ENCODE measurements around the gene KRT9. TPM values are rescaled to one million over a fixed set of nuclear protein-coding genes. Genes with fewer than 3 reads are reported as not detected.
"Not testable (repeated sequence)": the region's sequence is repeated elsewhere in the genome, so short reads cannot be mapped to it uniquely, and the experiment has no call there.

KRT9 gene
- total RNA-seq, 4 donors from 2014 or later, result not detected

- Histone ChIP-seq H3K4me1 (no peaks in the 10 kb centered on the region), H3K27me3 (peaks cover 4% of the 10 kb centered on the region), H3K36me3 (no peaks in the 10 kb centered on the region), H3K4me3 (no peak overlapping the region), H3K9me3 (no peaks in the 10 kb centered on the region), H3K27ac (no peak overlapping the region)
- intact Hi-C loops (cut with DNase I; ENCODE audit: low total_unique reads), result no loop called here
- 73 to 83% methylated on average over 2 to 20 of the region's 20 CpGs for WGBS, 2 donors (ENCODE audit: low coverage in 1 of 2)
- in situ Hi-C loops (cut with MboI; ENCODE audit: low pct_ligation_motif_present in 1 of 4, low pct_unique_long_range_greater_than_20kb in 1 of 4, low sequenced_read_pairs in 3 of 4), result no loop called here
- TF ChIP-seq POLR2A (IDR thresholded peaks at IDR 0.05), result no peak
- no peak for TF ChIP-seq POLR2AphosphoS5 (IDR thresholded peaks at IDR 0.05)
- TF ChIP-seq EP300 (IDR thresholded peaks at IDR 0.05; ENCODE audit: low read depth), result no peak
- TF ChIP-seq CTCF (IDR thresholded peaks at IDR 0.05), result no peak
- DNase-seq, result no peak
Measured at GRCh38 chr17:41619036-41619926, 47.4 kb upstream of the KRT9 start.

DNA sequence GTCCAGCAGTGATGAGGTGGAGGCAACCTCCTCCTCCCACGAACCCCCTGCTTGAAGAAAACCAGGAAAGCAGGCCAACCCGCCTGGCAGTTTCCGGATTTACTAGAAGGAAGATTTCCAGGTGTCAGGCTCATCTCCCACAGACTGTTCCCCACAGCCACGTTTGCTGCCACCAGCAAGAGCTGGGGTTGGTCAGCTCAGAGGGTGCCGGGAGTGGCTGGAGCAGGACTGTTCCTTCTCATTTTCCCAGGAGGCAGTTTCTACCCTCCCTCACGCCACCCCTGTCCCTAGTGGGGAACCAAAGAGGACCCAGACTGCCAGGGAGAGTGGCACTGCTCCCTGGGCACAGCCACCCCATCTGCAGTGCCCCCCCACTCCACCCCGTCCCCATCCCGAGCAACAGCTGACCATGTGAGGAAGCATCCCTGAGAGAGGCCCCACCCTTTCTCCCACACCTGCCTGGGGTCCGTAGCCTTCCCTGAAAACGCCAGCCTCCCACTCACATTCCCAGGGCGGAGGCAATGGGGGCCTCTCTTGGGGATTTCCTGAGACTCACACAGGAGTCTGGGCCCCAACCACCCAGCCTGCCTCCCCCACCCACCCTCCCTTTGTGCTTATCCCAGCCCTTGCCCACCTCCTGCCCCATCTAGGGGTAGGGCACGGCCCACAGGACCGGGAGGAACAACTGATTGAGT is 46.6 kb upstream of the KRT9 start:
- no peak overlapping the region for H3K4me3 ChIP-seq
- H3K9me3 ChIP-seq, result no peaks in the 10 kb centered on the region
- DNase-seq, result no peak
- H3K36me3 ChIP-seq, result no peaks in the 10 kb centered on the region
- H3K27me3 ChIP-seq, result peaks cover 4% of the 10 kb centered on the region
- TF ChIP-seq POLR2A (IDR thresholded peaks at IDR 0.05), result no peak
- in situ Hi-C loops (cut with MboI; ENCODE audit: low pct_ligation_motif_present in 1 of 4, low pct_unique_long_range_greater_than_20kb in 1 of 4, low sequenced_read_pairs in 3 of 4), result no loop called here
- H3K27ac ChIP-seq, result no peak overlapping the region
- intact Hi-C loops (cut with DNase I; ENCODE audit: low total_unique reads), result no loop called here
- 65% methylated on average over 8 of the region's 13 CpGs; no CpG with 5 or more reads in 1 of the 2 donors for WGBS, 2 donors (ENCODE audit: low coverage in 1 of 2)
- no peaks in the 10 kb centered on the region for H3K4me1 ChIP-seq

DNA sequence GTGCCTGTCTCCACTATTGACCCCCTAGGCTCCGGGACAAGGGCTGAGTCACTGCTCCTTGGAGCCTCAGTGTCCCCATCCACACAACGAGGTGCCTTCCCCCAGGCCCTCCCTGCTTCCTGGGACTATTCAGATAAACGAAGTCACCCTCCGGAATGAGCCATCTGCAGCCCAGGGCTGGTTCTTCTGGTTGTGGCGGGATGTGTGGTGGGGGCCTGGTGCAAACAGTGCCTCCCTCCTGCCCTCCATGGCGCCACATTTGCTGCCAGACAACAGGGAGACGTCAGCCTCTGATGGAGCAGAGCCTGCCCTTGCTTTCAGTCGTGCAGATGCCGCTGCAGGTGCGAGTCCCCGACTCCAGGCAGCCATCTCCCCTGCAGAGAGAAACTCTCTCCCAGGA is 45.8 kb upstream of the KRT9 start:
- WGBS, 2 donors (ENCODE audit: low coverage in 1 of 2), result 60 to 65% methylated on average over 1 to 11 of the region's 11 CpGs
- intact Hi-C loops (cut with DNase I; ENCODE audit: low total_unique reads), result no loop called here
- H3K4me3 ChIP-seq, result no peak overlapping the region
- no peaks in the 10 kb centered on the region for H3K36me3 ChIP-seq
- in situ Hi-C loops (cut with MboI; ENCODE audit: low pct_ligation_motif_present in 1 of 4, low pct_unique_long_range_greater_than_20kb in 1 of 4, low sequenced_read_pairs in 3 of 4), result no loop called here
- DNase-seq, result no peak
- TF ChIP-seq CTCF (IDR thresholded peaks at IDR 0.05), result no peak
- TF ChIP-seq EP300 (IDR thresholded peaks at IDR 0.05; ENCODE audit: low read depth), result no peak
- no peak for TF ChIP-seq POLR2AphosphoS5 (IDR thresholded peaks at IDR 0.05)
- no peak for TF ChIP-seq POLR2A (IDR thresholded peaks at IDR 0.05)
- H3K27ac ChIP-seq, result no peak overlapping the region
- no peaks in the 10 kb centered on the region for H3K9me3 ChIP-seq
- no peaks in the 10 kb centered on the region for H3K4me1 ChIP-seq
- peaks cover 4% of the 10 kb centered on the region for H3K27me3 ChIP-seq

- in situ Hi-C loops (cut with MboI; ENCODE audit: low pct_ligation_motif_present in 1 of 4, low pct_unique_long_range_greater_than_20kb in 1 of 4, low sequenced_read_pairs in 3 of 4), result no loop called here
- DNase-seq, result no peak
- intact Hi-C loops (cut with DNase I; ENCODE audit: low total_unique reads), result no loop called here
- peaks cover 4% of the 10 kb centered on the region for H3K27me3 ChIP-seq
- H3K36me3 ChIP-seq, result no peaks in the 10 kb centered on the region
- 81% methylated on average over 3 of the region's 3 CpGs; no CpG with 5 or more reads in 1 of the 2 donors for WGBS, 2 donors (ENCODE audit: low coverage in 1 of 2)
- no peaks in the 10 kb centered on the region for H3K4me1 ChIP-seq
- H3K4me3 ChIP-seq, result no peak overlapping the region
- no peaks in the 10 kb centered on the region for H3K9me3 ChIP-seq
- no peak for TF ChIP-seq EP300 (IDR thresholded peaks at IDR 0.05; ENCODE audit: low read depth)
- TF ChIP-seq POLR2A (IDR thresholded peaks at IDR 0.05), result no peak
- no peak for TF ChIP-seq CTCF (IDR thresholded peaks at IDR 0.05)
- TF ChIP-seq POLR2AphosphoS5 (IDR thresholded peaks at IDR 0.05), result no peak
- H3K27ac ChIP-seq, result no peak overlapping the region
Measured at GRCh38 chr17:41617136-41617535, 45.3 kb upstream of the KRT9 start.

DNA sequence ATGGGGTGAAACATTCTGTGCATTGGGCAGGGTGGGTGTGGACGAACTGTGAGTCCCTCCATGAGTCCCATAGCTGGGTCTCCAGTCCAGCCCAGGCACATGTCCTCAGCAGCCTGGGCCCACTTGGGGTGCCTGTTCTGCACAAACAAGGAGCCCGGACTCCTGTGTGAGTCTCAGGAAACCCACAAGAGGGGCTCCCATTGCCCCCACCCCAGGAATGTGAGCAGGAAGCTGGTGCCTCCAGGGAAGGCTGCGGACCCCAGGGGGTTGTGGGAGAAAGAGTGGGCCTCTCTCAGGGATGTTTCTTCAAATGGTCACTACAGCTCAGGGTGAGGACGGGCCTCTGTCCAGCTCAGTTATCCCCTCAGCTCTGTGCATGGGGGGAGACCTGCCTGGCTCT is 44.6 kb upstream of the KRT9 start:
- H3K4me3 ChIP-seq; intact Hi-C loops (cut with DNase I; ENCODE audit: low total_unique reads); DNase-seq; H3K36me3 ChIP-seq; H3K27ac ChIP-seq; H3K27me3 ChIP-seq; H3K4me1 ChIP-seq; H3K9me3 ChIP-seq; in situ Hi-C loops (cut with MboI; ENCODE audit: low pct_ligation_motif_present in 1 of 4, low pct_unique_long_range_greater_than_20kb in 1 of 4, low sequenced_read_pairs in 3 of 4): not testable (repeated sequence)
- WGBS, 2 donors (ENCODE audit: low coverage in 1 of 2), result 63% methylated on average over 4 of the region's 4 CpGs; no CpG with 5 or more reads in 1 of the 2 donors

Measured in transverse colon (tissue), 4 donors.